B cell (primary cell): ENCODE data around the gene HOMER1. TPM values are rescaled to one million over a fixed set of nuclear protein-coding genes. Genes with fewer than 3 reads are reported as not detected.

Source experiments
- ATAC-seq: fragments of 200-7000 bp; cut with Tn5 transposase; one replicate; pipeline ENCODE4 v1.10.0; 2021; ENCODE audit warnings: low read depth, mild to moderate bottlenecking, moderate number of reproducible peaks, moderate library complexity
- CTCF ChIA-PET: fragments of 350-600 bp; sonication (Branson Sonifier 250); formaldehyde crosslinking; loops from one replicate; lab custom pipeline; 2021; ENCODE audit warnings: antibody characterized with exemption, inconsistent platforms; lab: Charles Lee
- POLR2A ChIA-PET: fragments of 350-600 bp; sonication (Branson Sonifier 250); formaldehyde crosslinking; loops from one replicate; lab custom pipeline; 2021; ENCODE audit warnings: antibody characterized with exemption; lab: Charles Lee
- DNase-seq: peaks from one replicate; pipeline ENCODE4 v3.0.0; 2013
- H2AFZ ChIP-seq: 2 replicates; pipeline ENCODE4 v1.6.1; 2012; ENCODE audit warnings: mild to moderate bottlenecking, low read depth, low read length; ENCODE audit not compliant: insufficient read depth, poor library complexity, severe bottlenecking
- H3K27ac ChIP-seq, 2 donors: 1 replicate in 1 of 2; 2 replicates in 1 of 2; pipeline ENCODE4 v1.5.1; 2012 to 2013; ENCODE audit warnings: low read length in 2 of 2, mild to moderate bottlenecking in 2 of 2, moderate library complexity in 1 of 2
- H3K27me3 ChIP-seq, 4 experiments: fragments of 200-600 bp in 1 of 4; sonication (generic) in 1 of 4; replicated peaks in 1 of 4; 1 replicate in 2 of 4; 2 replicates in 2 of 4; pipeline versions ENCODE4 v1.6.1 to v1.7.0; 2013 to 2016; ENCODE audit warnings: low read length in 3 of 4, mild to moderate bottlenecking in 2 of 4, mixed read lengths in 1 of 4, moderate library complexity in 1 of 4; ENCODE audit not compliant: insufficient read depth in 4 of 4, control insufficient read depth in 3 of 4; ENCODE audit errors: control extremely low read depth in 1 of 4
- H3K36me3 ChIP-seq, 2 experiments: replicated peaks in 1 of 2; 1 replicate in 1 of 2; 2 replicates in 1 of 2; pipeline versions ENCODE4 v1.6.1 to v1.7.1; 2013; ENCODE audit warnings: low read length in 1 of 2; ENCODE audit not compliant: insufficient read depth in 2 of 2, control insufficient read depth in 1 of 2; ENCODE audit errors: control extremely low read depth in 1 of 2, extremely low read depth in 1 of 2
- H3K4me1 ChIP-seq, 2 donors: fragments of 200-600 bp in 1 of 2; sonication (generic) in 1 of 2; 1 replicate in 1 of 2; 2 replicates in 1 of 2; pipeline versions ENCODE4 v1.5.1 to v1.6.1; 2013 to 2017; ENCODE audit warnings: low read length in 2 of 2; ENCODE audit not compliant: control insufficient read depth in 2 of 2, insufficient read depth in 2 of 2
- H3K4me2 ChIP-seq: replicated peaks from 2 replicates; pipeline ENCODE3; 2012; ENCODE audit warnings: mild to moderate bottlenecking, low read depth, low read length; ENCODE audit not compliant: poor library complexity, severe bottlenecking
- H3K4me3 ChIP-seq, 5 experiments: fragments of 200-600 bp in 1 of 5; sonication (generic) in 1 of 5; 1 replicate in 3 of 5; 2 replicates in 2 of 5; pipeline versions ENCODE4 v1.5.1 to v1.7.0; 2011 to 2016; ENCODE audit warnings: low read length in 4 of 5, mild to moderate bottlenecking in 4 of 5, low read depth in 2 of 5, control low read depth in 1 of 5, moderate library complexity in 1 of 5; ENCODE audit not compliant: insufficient read depth in 1 of 5; ENCODE audit errors: control extremely low read depth in 1 of 5, extremely low read depth in 1 of 5
- H3K79me2 ChIP-seq: fragments of 200-600 bp; sonication (generic); one replicate; pipeline ENCODE4 v1.6.0; 2016; ENCODE audit warnings: low read length; ENCODE audit not compliant: control insufficient read depth, insufficient read depth
- H3K9ac ChIP-seq: fragments of 200-600 bp; sonication (generic); 2 replicates; pipeline ENCODE4 v1.6.1; 2017; ENCODE audit warnings: mild to moderate bottlenecking, low read length, moderate library complexity
- H3K9me3 ChIP-seq, 3 donors: one replicate each; pipeline versions ENCODE4 v1.6.1 to v1.7.1; 2013; ENCODE audit warnings: low read length in 2 of 3; ENCODE audit not compliant: control insufficient read depth in 2 of 3, insufficient read depth in 1 of 3; ENCODE audit errors: control extremely low read depth in 1 of 3
- H4K20me1 ChIP-seq: 2 replicates; pipeline ENCODE4 v1.6.0; 2012; ENCODE audit warnings: mild to moderate bottlenecking, low read length; ENCODE audit not compliant: insufficient read depth, control insufficient read depth, poor library complexity, severe bottlenecking
- H3K27ac Mint-ChIP-seq: one replicate; pipeline ENCODE4 v1.8.0; 2021; ENCODE audit warnings: mixed read lengths
- H3K27me3 Mint-ChIP-seq: one replicate; pipeline ENCODE4 v1.8.0; 2021; ENCODE audit warnings: mixed read lengths
- H3K4me1 Mint-ChIP-seq: one replicate; pipeline ENCODE4 v1.8.0; 2021; ENCODE audit warnings: mixed read lengths
- H3K4me3 Mint-ChIP-seq: one replicate; pipeline ENCODE4 v1.8.0; 2021; ENCODE audit warnings: mixed read lengths
- H3K9me3 Mint-ChIP-seq: one replicate; pipeline ENCODE4 v1.8.0; 2022; ENCODE audit warnings: mixed read lengths; ENCODE audit not compliant: insufficient read depth
- EZH2 ChIP-seq: IDR thresholded peaks from 2 replicates; pipeline ENCODE4 v1.6.1; 2012; ENCODE audit warnings: borderline replicate concordance, low read depth, mild to moderate bottlenecking, moderate library complexity, low read length; ENCODE audit not compliant: insufficient read depth, poor library complexity, severe bottlenecking
- WGBS: methylation state at CpG from one replicate; pipeline ENCODE4 v1.1.5; 2013; ENCODE audit warnings: missing lambda C conversion rate; ENCODE audit not compliant: insufficient coverage; 5-methylcytosine and 5-hydroxymethylcytosine counted together
- intact Hi-C: fragments of 100-400 bp; cut with micrococcal nuclease; formaldehyde crosslinking; loops from one replicate; pipeline ENCODE4 v1.10.0; 2022
- polyA plus RNA-seq: library from polyadenylated mRNA; depleted of rRNA; stranded (reverse); fragments of >200 nt; gene quantifications from 2 replicates; pipeline ENCODE4 v1.2.3, GENCODE V29; 2012
- total RNA-seq, 2 donors: library from RNA; stranded (reverse); fragments of 120-200 nt in 1 of 2; gene quantifications; 1 replicate in 1 of 2; 2 replicates in 1 of 2; pipeline versions ENCODE4 v1.2.3 to v1.2.4, GENCODE V29; 2013 to 2022
- TF ChIP-seq, protein P1 (sequence below): fragments of 200-600 bp; IDR thresholded peaks from one replicate; pipeline ENCODE4 v1.8.0; 2022; ENCODE audit warnings: antibody characterized with exemption, mild to moderate bottlenecking

HOMER1 gene
- total and polyA plus RNA-seq, 2 donors (not counting 1 experiment from before 2014, with no cell fraction given): 0.63 to 5.4 TPM

DNA sequence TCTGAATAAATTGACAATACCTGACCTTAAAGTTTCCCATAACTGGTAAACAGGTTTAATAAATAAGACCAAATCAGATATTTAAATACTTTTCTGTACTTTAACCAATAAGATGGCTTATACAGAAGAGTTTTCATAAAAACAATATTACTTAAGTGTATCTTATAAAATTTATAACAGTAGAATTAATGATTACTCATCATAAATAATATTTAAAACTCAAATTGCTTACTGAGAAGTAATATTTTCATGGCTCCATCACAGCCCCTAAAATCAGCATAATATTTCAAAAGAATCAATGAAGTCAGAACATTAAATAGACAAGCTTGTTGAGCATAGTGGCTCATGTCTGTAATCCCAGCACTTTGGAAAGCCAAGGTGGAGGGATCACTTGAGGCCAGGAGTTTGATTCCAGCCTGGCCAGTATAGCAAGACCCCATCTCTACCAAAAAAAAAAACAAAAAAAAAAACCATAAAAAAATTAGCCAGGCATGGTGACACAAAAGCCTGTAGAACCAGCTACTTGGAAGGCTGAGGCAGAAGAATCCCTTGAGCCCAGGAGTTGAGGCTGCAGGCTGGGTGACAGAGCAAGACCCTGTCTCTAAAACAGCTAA is 23.5 kb downstream of the HOMER1 start:
- no peak overlapping the region for H3K4me3 Mint-ChIP-seq
- ATAC-seq: no peak

DNA sequence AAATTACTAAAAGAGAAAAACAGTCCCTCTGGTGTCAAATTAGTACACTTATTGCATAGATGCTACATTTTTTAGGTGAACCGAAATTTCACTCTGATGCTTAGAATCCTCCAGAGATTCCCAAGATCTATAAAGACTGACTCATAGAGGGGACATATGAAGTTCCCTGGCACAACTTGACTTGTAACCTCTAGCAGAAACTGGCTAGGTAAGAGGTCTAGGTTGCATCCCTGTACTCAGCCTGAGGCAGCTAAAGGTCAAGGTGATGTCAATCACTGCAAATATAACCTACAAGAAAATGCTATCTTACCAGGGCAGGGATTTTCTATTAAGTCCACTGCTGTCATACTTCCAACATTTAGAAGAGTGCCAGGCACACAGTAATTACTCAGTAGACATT is 24.2 kb downstream of the HOMER1 start:
- ATAC-seq (no peak), DNase-seq (no peak)
- Mint-ChIP-seq H3K9me3 (no peaks in the 10 kb centered on the region), H3K27me3 (peaks cover 25% of the 10 kb centered on the region), H3K27ac (no peak overlapping the region), H3K4me3 (no peak overlapping the region), H3K4me1 (no peaks in the 10 kb centered on the region)
- no peak overlapping the region for H3K27ac ChIP-seq
- no peak for TF ChIP-seq EZH2
- TF ChIP-seq, protein P1, sequence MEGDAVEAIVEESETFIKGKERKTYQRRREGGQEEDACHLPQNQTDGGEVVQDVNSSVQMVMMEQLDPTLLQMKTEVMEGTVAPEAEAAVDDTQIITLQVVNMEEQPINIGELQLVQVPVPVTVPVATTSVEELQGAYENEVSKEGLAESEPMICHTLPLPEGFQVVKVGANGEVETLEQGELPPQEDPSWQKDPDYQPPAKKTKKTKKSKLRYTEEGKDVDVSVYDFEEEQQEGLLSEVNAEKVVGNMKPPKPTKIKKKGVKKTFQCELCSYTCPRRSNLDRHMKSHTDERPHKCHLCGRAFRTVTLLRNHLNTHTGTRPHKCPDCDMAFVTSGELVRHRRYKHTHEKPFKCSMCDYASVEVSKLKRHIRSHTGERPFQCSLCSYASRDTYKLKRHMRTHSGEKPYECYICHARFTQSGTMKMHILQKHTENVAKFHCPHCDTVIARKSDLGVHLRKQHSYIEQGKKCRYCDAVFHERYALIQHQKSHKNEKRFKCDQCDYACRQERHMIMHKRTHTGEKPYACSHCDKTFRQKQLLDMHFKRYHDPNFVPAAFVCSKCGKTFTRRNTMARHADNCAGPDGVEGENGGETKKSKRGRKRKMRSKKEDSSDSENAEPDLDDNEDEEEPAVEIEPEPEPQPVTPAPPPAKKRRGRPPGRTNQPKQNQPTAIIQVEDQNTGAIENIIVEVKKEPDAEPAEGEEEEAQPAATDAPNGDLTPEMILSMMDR: no peak
- no peak overlapping the region for H3K9ac ChIP-seq
- H3K27me3 ChIP-seq: no peaks in the 10 kb centered on the region
- H3K9me3 ChIP-seq: no peaks in the 10 kb centered on the region
- no peak overlapping the region for H3K4me3 ChIP-seq
- H3K36me3 ChIP-seq: no peaks in the 10 kb centered on the region
- intact Hi-C loops: no loop called here
- no peaks in the 10 kb centered on the region for H4K20me1 ChIP-seq
- no peaks in the 10 kb centered on the region for H3K4me1 ChIP-seq
- POLR2A ChIA-PET: no interaction called here
- CTCF ChIA-PET: no interaction called here
- WGBS: no CpG with 5 or more reads among the region's 1 CpG
- no peak overlapping the region for H3K4me2 ChIP-seq
- H3K79me2 ChIP-seq: no peaks in the 10 kb centered on the region
- H2AFZ ChIP-seq: no peak overlapping the region

More for the DNA sequence above, 23.5 kb downstream of the HOMER1 start:
- H3K36me3 ChIP-seq: no peaks in the 10 kb centered on the region
- peaks cover 25% of the 10 kb centered on the region for H3K27me3 Mint-ChIP-seq
- CTCF ChIA-PET: no interaction called here
- no peaks in the 10 kb centered on the region for H3K27me3 ChIP-seq
- no peaks in the 10 kb centered on the region for H3K4me1 ChIP-seq
- DNase-seq: no peak
- POLR2A ChIA-PET: no interaction called here
- H3K9ac ChIP-seq: no peak overlapping the region
- no peak overlapping the region for H2AFZ ChIP-seq
- intact Hi-C loops: no loop called here
- no peak overlapping the region for H3K4me3 ChIP-seq
- H3K4me2 ChIP-seq: no peak overlapping the region
- H3K4me1 Mint-ChIP-seq: no peaks in the 10 kb centered on the region
- H4K20me1 ChIP-seq: no peaks in the 10 kb centered on the region
- H3K9me3 Mint-ChIP-seq: no peaks in the 10 kb centered on the region
- no peak overlapping the region for H3K27ac Mint-ChIP-seq
- TF ChIP-seq EZH2: no peak
- TF ChIP-seq, protein P1: no peak
- no peak overlapping the region for H3K27ac ChIP-seq
- no peaks in the 10 kb centered on the region for H3K9me3 ChIP-seq
- no peaks in the 10 kb centered on the region for H3K79me2 ChIP-seq
